NCI-H2081 treated with DMSO at 0.1 percent for 48 hours (cell line): ENCODE results near the gene SPINT3.

ENCODE experiments used
- DNase-seq: peaks from one replicate; lab custom pipeline; 2025; lab: John Stamatoyannopoulos, UW

SPINT3 gene

GRCh38 chr20:45462711-45463509 lies 52.5 kb downstream of the SPINT3 start:
- no peak for DNase-seq
